Measurements from ENCODE around the gene GABRP.

DNA sequence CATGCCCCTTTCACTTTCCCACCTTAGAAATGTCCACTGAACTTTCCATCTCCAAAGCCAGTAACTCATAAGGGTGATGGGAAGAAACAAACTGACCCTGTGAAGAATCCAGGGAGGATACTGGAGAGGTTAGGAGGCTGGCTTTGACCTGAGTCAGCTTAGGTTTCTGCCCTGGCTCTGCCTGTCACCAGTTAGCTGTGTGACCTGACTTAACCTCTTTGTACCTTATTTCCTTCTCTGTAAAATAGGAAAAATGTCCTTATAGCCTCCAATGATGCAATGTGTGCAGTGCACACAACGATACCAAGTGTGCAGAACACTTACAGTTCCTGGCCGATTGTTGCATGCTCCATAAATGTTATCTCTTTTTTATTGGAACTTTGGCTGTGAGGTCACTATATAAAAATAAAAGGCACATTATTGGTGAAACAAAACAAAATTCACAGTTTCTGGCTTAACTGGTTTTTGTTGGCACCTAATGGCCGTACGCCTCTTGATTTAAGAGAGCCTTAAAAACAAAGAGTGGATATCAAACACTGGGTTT lies 37.8 kb downstream of the GABRP start:
- TF ChIP-seq, protein P1, sequence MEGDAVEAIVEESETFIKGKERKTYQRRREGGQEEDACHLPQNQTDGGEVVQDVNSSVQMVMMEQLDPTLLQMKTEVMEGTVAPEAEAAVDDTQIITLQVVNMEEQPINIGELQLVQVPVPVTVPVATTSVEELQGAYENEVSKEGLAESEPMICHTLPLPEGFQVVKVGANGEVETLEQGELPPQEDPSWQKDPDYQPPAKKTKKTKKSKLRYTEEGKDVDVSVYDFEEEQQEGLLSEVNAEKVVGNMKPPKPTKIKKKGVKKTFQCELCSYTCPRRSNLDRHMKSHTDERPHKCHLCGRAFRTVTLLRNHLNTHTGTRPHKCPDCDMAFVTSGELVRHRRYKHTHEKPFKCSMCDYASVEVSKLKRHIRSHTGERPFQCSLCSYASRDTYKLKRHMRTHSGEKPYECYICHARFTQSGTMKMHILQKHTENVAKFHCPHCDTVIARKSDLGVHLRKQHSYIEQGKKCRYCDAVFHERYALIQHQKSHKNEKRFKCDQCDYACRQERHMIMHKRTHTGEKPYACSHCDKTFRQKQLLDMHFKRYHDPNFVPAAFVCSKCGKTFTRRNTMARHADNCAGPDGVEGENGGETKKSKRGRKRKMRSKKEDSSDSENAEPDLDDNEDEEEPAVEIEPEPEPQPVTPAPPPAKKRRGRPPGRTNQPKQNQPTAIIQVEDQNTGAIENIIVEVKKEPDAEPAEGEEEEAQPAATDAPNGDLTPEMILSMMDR (conservative IDR thresholded peaks at IDR 0.05; ENCODE audit: low read depth in 2 of 2): no peak
- TF ChIP-seq, protein P2, sequence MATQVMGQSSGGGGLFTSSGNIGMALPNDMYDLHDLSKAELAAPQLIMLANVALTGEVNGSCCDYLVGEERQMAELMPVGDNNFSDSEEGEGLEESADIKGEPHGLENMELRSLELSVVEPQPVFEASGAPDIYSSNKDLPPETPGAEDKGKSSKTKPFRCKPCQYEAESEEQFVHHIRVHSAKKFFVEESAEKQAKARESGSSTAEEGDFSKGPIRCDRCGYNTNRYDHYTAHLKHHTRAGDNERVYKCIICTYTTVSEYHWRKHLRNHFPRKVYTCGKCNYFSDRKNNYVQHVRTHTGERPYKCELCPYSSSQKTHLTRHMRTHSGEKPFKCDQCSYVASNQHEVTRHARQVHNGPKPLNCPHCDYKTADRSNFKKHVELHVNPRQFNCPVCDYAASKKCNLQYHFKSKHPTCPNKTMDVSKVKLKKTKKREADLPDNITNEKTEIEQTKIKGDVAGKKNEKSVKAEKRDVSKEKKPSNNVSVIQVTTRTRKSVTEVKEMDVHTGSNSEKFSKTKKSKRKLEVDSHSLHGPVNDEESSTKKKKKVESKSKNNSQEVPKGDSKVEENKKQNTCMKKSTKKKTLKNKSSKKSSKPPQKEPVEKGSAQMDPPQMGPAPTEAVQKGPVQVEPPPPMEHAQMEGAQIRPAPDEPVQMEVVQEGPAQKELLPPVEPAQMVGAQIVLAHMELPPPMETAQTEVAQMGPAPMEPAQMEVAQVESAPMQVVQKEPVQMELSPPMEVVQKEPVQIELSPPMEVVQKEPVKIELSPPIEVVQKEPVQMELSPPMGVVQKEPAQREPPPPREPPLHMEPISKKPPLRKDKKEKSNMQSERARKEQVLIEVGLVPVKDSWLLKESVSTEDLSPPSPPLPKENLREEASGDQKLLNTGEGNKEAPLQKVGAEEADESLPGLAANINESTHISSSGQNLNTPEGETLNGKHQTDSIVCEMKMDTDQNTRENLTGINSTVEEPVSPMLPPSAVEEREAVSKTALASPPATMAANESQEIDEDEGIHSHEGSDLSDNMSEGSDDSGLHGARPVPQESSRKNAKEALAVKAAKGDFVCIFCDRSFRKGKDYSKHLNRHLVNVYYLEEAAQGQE (IDR thresholded peaks at IDR 0.05; ENCODE audit: unreplicated experiment): no peak
- TF ChIP-seq, protein P3, sequence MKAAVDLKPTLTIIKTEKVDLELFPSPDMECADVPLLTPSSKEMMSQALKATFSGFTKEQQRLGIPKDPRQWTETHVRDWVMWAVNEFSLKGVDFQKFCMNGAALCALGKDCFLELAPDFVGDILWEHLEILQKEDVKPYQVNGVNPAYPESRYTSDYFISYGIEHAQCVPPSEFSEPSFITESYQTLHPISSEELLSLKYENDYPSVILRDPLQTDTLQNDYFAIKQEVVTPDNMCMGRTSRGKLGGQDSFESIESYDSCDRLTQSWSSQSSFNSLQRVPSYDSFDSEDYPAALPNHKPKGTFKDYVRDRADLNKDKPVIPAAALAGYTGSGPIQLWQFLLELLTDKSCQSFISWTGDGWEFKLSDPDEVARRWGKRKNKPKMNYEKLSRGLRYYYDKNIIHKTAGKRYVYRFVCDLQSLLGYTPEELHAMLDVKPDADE (IDR thresholded peaks at IDR 0.05): no peak
- TF ChIP-seq ZNF114 (CRISPR knock-in tag; IDR thresholded peaks at IDR 0.05): no peak
- no peak for TF ChIP-seq EZH2 (IDR thresholded peaks at IDR 0.05; ENCODE audit: low read depth, unreplicated experiment)
- TF ChIP-seq EZH2phosphoT487 (IDR thresholded peaks at IDR 0.05; ENCODE audit: unreplicated experiment): no peak
- TF ChIP-seq POLR2AphosphoS5 (IDR thresholded peaks at IDR 0.05; ENCODE audit: low read depth): no peak
- TF ChIP-seq, protein P4, sequence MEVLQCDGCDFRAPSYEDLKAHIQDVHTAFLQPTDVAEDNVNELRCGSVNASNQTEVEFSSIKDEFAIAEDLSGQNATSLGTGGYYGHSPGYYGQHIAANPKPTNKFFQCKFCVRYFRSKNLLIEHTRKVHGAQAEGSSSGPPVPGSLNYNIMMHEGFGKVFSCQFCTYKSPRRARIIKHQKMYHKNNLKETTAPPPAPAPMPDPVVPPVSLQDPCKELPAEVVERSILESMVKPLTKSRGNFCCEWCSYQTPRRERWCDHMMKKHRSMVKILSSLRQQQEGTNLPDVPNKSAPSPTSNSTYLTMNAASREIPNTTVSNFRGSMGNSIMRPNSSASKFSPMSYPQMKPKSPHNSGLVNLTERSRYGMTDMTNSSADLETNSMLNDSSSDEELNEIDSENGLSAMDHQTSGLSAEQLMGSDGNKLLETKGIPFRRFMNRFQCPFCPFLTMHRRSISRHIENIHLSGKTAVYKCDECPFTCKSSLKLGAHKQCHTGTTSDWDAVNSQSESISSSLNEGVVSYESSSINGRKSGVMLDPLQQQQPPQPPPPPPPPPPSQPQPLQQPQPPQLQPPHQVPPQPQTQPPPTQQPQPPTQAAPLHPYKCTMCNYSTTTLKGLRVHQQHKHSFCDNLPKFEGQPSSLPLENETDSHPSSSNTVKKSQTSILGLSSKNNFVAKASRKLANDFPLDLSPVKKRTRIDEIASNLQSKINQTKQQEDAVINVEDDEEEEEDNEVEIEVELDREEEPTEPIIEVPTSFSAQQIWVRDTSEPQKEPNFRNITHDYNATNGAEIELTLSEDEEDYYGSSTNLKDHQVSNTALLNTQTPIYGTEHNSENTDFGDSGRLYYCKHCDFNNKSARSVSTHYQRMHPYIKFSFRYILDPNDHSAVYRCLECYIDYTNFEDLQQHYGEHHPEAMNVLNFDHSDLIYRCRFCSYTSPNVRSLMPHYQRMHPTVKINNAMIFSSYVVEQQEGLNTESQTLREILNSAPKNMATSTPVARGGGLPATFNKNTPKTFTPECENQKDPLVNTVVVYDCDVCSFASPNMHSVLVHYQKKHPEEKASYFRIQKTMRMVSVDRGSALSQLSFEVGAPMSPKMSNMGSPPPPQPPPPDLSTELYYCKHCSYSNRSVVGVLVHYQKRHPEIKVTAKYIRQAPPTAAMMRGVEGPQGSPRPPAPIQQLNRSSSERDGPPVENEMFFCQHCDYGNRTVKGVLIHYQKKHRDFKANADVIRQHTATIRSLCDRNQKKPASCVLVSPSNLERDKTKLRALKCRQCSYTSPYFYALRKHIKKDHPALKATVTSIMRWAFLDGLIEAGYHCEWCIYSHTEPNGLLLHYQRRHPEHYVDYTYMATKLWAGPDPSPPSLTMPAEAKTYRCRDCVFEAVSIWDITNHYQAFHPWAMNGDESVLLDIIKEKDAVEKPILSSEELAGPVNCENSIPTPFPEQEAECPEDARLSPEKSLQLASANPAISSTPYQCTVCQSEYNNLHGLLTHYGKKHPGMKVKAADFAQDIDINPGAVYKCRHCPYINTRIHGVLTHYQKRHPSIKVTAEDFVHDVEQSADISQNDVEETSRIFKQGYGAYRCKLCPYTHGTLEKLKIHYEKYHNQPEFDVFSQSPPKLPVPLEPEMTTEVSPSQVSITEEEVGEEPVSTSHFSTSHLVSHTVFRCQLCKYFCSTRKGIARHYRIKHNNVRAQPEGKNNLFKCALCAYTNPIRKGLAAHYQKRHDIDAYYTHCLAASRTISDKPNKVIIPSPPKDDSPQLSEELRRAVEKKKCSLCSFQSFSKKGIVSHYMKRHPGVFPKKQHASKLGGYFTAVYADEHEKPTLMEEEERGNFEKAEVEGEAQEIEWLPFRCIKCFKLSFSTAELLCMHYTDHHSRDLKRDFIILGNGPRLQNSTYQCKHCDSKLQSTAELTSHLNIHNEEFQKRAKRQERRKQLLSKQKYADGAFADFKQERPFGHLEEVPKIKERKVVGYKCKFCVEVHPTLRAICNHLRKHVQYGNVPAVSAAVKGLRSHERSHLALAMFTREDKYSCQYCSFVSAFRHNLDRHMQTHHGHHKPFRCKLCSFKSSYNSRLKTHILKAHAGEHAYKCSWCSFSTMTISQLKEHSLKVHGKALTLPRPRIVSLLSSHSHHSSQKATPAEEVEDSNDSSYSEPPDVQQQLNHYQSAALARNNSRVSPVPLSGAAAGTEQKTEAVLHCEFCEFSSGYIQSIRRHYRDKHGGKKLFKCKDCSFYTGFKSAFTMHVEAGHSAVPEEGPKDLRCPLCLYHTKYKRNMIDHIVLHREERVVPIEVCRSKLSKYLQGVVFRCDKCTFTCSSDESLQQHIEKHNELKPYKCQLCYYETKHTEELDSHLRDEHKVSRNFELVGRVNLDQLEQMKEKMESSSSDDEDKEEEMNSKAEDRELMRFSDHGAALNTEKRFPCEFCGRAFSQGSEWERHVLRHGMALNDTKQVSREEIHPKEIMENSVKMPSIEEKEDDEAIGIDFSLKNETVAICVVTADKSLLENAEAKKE (CRISPR knock-in tag; IDR thresholded peaks at IDR 0.05): no peak
- TF ChIP-seq CREB1 (CRISPR knock-in tag; IDR thresholded peaks at IDR 0.05; ENCODE audit: low read depth): no peak
- TF ChIP-seq JUNB (IDR thresholded peaks at IDR 0.05; ENCODE audit: unreplicated experiment): no peak
- TF ChIP-seq STAT1 (IDR thresholded peaks at IDR 0.05; ENCODE audit: unreplicated experiment): no peak
- no peak for TF ChIP-seq ZNF331 (CRISPR knock-in tag; IDR thresholded peaks at IDR 0.05; ENCODE audit: low read depth)

Data from GM23338 (cell line).